GM18508 (cell line): ENCODE measurements around the gene PTEN.

Experiments
- ATAC-seq: cut with Tn5 transposase; IDR thresholded peaks from one replicate; pipeline ENCODE4 v1.9.1; 2021; ENCODE audit warnings: moderate number of reproducible peaks; ENCODE audit not compliant: insufficient read depth, unreplicated experiment

PTEN gene

DNA sequence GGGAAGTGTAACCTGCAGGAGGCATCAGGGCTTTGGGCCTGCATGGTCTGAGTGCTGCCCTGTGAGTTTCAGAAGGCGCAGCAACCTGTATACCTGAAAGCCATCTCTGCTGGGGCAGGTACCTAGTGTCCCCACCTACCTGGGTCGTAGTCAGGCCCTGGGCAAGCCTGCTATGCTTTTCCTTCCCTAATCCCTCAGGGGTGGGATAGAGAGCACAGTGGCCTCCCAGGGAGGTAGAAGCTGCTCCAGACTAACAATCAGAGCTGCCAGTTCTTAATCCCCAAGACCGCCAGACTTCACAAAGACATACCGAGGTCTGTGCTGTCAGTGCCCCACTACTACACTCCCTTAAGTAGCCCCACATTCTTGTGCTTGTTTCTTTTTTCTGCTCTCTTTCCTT is 52.0 kb downstream of the PTEN start:
- ATAC-seq, result no peak

DNA sequence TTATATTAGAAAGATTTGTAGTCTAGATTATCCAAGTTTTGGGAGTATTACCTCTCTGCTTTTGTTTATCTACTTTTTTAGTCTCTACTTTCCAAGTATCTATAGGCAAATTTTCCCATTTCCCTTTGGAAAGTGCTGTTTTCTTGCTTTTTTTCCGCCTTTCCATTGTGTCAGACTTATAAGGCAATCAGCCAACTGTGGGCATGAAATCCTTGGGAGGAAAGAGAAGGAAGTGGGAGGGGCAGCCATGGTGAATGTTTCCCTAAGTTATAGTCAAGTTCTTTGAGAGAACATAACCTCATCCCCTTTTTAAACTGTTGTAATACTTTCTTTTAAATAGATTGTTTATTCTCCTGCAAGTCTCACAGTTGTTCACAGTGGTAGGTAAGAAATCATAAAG is 52.6 kb downstream of the PTEN start:
- no peak for ATAC-seq

DNA sequence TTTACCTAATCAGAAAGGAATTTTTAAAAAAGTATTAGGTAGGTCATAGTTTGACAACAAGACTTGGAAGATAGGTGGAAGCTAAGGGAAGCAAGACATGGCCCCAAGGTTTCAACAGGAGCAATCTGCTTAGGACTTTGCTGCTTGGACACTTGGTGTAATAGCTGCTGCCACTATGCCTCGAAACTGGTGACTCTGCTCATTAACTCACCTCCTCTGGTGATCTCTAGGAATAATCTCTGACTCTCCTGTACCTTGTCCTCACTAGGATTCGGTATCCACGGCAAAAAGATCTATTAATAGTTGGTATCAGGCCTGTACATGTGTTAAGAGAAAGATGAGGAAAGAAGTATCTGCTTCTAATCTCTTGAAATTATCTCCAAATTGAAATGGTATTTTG is 53.1 kb downstream of the PTEN start:
- no peak for ATAC-seq

DNA sequence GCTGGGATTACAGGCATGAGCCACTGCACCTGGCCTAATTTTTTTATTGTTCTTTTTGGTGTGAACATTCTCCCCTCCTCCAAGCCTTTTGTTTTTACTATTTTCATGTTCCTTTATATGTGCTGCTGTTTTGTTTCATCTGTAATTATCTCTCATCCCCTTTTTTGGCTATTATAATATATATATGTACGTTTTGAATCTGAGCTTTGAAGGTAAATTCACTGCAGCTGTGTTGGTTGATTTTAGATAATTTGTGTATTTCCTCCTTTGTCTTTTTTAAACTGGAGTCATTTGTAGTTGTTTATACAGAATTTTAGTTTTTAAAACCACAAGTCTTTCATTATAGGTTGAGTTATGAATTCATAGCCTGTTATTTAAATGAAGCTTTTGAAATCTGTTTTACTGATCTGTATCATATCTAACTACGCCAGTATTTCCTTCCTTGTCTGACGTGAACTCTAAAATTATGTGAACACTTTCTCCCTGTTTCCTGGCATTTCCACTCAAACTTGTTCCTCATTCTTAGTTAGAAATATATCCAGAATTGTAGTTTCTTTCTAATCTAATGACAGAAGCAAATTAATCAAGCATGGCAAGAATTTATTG is 54.9 kb downstream of the PTEN start:
- ATAC-seq, result no peak

DNA sequence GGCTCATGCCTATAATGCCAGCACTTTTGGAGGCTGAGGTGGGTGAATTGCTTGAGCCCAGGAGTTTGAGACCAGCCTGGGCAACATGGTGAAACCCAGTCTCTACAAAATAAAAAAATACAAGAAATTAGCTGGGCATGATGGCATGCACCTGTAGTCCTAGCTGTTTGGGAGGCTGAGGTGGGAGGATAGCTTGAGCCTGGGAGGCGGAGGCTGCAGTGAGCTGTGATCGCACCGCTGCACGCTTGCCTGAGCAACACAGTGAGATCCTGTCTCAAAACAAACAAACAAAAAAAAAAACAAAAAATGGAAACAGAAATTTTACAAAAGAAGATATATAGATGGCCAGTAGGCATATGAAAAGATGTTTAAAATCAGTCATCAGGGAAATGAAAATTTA is 57.1 kb downstream of the PTEN start:
- no peak for ATAC-seq

DNA sequence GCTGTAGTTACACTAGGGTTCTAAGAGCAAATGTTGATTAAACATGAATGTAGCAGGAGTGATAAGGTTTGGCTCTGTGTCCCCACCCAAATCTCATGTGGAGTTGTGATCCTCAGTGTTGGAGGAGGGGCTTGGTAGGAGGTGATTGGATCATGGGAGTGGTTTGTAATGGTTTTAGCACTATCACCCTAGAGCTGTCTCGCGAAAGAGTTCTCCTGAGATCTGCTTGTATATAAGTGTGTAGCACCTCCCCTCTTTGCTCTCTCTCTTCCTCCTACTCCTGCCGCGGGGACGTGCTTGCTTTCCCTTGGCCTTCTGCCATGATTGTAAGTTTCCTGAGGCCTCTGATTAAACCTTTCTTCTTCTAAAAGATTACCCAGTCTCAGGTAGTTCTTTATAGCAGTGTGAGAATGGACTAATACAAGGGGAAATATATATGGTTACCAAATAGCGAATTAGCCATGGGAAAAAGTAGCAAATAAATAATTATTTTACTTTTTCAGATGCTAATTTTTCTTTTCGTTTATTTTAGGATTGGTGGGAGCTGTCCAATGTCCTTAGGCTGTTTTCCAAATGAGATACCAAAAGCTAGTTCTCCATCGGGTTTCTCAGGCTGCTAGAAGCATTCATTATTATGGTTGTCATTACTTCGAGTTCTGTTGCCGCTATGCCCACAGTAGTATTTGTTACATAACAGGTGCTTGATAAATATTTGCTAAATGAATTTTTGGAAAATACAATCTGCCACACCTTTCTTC is 58.7 kb downstream of the PTEN start:
- ATAC-seq, result no peak

DNA sequence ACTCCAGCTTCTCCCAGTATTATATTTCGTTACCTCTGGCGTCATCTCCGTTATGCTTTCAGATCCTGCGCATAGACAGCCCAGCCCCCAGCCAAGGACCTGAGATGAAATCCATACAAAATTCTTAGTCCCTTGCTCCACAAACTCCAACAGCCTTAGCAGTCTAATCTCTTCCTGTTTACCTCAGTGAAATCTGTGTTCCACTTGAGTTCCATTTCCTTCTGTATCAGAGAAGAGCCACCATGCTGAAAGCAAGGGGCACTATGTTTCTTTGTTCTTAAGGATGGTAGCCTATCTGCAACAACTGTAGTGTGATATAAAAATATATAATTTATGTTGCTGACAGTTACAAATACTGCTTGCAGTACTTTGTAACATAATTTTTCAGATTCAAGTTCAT is 59.8 kb downstream of the PTEN start:
- no peak for ATAC-seq

DNA sequence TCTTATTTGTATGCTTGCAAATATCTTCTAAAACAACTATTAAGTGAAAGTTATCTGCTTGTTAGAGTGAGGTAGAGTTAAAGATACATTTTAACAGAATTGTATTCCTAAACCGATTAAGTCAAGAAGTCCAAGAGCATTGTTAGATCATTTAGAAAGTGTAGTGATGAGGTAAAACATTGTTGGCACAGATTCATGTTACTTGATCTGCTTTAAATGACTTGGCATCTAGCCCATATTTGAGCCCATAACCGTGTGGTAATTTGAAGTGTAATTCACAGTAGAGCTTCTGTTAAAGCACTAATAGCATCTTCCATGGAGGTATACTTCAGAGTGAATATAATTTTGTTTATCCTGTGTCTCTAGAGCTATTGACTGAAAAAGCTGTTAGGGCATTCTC is 62.1 kb downstream of the PTEN start:
- ATAC-seq, result no peak

DNA sequence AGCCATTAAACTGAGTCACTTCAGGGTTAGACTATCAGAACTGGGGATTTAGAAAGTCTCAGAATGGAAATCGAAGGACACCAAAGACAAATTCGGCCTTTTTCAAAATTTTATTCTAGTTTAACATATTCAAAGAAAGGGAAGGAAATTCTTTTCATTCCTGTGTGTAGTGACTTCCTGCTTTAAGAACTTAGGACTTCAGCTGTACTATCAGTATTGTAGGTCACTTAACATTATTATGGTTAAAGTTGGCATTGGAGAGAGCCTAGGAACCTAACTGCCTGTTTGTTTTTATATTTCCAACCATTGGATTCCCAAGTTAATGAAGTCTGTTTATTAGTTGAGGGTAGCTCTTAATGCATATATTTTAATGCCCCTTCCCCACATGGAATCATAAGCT is 63.7 kb downstream of the PTEN start:
- ATAC-seq, result no peak

DNA sequence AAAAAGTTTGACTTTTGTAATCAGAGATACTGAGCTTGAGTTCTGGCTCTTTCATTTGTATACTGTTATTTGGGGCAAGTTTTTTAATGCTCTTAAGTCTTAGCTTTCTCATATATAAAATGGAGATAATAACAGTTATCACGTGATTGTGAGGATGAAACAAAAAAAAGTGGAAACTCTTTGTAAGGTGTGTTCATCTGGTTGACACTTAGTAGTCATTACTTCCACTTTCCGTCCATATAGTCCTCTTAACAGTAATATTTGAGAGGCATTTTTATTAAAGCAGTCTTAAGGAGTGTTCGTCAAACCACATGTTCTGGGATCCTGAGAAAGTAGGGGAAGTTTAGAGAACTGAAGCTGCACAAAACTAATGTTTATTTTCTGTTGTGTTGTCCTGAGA is 65.6 kb downstream of the PTEN start:
- no peak for ATAC-seq

DNA sequence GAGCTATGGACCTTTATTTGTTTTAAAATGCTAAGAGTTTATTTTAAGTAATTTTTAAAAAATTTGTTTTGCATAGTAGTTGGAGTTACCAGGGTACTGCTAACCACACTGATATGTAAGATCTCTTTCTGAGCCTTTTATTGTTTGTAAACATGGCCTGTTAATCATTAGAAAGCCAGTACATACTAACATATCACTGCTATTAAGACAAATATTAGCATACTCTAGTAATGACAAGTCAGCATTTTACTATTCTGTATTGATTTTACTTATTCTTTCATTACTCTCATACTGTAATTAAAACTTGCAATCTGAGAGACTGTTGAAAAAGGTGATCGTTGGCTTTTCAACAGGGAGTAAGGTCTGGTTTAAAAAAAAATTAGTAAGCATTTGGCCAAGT is 66.7 kb downstream of the PTEN start:
- no peak for ATAC-seq

DNA sequence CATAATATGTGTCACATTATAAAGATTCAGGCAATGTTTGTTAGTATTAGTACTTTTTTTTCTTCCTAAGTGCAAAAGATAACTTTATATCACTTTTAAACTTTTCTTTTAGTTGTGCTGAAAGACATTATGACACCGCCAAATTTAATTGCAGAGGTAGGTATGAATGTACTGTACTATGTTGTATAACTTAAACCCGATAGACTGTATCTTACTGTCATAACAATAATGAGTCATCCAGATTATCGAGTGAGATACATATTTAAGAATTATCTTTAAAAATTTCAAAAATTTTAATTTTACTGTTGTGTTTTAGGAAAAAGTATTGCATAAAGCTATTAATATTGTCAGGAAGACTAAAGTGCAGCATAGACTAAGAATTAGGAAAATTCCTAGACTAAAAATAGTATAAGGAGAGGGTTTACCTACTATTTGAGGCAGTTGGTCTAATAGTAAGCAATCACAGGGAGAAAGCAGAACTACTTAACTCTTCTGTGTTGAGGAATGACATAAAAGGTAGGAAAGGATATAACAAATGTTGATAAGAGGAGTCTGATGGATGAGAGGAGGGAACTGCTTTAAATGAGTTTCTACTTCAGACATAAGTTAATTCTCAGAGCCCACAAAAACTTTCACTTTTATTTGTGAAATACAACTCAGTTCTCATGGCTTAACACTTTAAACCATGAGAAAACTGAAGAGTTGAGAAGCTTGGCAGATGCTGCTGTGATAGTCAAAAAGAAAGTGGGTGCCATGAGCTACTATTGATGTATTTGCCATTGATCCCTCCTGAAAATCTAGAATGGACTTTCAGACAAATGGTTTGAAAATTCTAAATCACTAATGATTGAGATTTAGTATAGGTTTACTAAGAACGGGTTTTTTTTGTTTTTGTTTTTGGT is 67.8 kb downstream of the PTEN start:
- no peak for ATAC-seq

DNA sequence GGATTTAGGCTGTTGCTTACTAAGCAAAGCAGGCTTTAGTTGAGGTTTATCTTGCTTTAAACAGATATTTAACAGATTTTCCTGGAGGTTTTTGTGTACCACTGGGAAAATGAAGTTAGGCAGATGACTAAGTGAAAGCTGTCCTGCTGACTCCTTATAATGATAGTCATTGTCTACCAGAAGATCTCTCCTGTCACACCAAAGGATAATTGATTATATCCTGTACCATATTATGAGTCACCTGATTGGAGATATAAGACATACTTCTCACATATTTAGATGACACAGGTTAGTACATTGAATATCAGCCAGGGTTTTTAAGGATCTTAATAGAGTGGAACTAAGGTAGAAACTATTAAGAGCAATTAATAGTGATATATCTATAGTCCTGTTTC is 68.4 kb downstream of the PTEN start:
- ATAC-seq, result no peak

DNA sequence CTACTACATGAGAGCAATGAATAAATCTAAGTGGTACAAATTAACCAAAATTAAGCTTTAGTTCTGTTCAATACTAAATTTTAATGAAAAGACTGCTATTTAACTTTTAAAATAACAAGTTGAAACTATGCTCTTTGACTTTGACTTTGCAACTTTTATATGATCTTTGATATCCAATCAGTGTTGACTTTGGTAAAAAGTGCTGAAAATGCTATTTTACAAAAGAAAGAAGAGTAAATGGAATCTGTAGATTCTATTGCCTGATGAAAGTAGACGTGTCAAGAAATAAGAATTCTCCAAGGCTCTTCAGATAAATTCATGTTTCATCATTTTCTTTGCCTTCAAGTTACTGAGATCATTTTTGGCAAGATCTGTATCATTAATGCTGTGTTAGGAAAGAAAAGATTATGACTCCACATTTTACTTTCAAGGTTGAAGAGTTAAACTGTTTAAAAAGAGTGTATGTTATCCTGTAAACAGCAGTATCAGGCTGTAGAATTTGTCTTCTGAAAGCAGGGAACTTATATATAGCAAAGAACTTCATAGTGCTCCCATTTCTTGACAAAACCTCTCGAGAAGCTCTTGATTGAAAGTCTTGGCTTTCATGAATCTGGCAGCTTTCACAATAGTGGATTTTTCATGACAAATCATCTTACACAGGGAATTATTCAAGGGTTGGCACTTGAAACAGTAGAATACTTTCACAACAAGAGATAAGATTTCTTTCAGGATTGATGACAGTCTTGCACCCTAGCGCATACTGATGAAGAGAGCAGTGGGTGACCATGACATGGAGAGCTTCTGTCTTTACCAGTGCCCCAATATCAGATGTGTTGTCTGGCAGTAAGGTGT is 72.1 kb downstream of the PTEN start:
- ATAC-seq, result no peak

DNA sequence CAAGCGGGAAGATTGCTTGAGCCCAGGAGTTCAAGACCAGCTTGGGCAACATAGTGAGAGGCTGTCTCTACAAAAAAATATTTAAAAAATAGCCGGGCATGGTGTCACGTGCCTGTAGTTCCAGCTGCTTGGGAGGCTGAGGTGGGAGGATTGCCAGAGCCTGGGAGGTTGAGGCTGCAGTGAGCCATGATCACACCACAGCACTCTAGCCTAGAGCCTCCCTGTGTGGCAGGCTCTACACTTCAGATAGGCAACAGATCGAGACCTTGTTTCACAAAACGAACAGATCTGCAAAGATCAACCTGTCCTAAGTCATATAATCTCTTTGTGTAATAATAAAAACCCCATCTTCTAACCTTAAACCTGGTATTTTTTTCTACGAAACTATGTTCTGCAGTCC is 76.8 kb downstream of the PTEN start:
- ATAC-seq, result no peak

DNA sequence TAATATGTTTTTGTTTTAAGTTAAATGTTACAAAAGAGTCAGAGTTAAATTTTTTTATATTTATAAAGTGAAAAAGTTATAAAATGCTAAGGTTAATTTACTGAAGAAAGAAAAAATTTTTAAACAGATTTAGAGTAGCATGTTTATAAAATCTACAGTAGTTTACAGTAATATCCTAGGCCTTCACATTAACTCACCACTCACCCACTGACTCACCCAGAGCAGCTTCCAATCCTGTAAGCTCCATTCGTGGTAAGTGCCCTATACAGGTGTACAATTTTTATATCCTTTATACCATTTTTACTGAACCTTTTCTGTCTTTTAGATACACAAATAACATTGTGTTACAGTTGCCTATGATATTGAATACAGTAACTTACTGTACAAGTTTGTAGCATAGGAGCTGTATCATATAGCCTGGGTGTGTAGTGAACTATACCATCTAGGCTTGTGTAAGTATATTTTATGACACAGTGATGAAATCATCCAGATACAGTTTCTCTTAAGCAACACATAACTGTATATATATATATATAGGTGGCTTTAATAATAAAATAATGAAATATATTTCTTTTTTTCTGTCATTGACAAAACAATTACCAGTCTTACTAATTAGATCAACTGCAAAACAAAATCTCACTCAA is 79.6 kb downstream of the PTEN start:
- ATAC-seq, result no peak

DNA sequence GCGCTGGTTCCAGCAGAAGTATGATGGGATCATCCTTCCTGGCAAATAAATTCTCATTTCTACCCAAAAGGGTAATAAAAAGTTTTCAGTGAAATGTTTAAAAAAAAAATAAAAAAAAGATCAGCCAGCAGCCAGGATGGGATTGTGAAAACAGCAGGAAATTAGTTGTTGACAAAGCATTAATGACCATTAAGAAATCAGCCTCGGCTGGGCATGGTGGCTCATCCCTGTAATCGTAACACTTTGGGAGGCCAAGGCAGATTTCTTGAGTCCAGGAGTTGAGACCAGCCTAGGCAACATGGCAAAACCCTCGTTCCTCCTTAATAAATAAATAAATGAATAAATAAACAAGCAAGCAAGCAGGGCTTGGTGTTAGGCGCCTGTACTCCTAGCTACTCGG is 82.6 kb downstream of the PTEN start:
- no peak for ATAC-seq

DNA sequence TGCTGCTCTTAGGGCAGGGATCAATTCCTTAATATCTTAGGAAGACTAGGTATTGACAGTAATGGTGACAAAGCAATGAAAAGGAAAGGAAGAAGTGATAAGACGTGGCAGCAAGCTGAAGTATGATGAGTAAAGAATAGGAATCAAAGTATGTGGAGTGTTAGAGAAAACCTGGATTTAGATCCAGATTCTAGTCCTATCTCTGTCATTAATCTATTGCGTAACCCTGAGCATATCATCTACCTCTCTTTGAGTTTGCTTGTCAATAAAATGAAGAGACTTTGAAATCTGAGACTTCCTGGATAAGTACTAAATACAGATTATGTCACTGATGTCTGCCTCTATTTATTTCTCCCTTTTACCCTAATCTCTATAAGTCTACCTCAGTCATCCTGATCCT is 89.2 kb downstream of the PTEN start:
- no peak for ATAC-seq

DNA sequence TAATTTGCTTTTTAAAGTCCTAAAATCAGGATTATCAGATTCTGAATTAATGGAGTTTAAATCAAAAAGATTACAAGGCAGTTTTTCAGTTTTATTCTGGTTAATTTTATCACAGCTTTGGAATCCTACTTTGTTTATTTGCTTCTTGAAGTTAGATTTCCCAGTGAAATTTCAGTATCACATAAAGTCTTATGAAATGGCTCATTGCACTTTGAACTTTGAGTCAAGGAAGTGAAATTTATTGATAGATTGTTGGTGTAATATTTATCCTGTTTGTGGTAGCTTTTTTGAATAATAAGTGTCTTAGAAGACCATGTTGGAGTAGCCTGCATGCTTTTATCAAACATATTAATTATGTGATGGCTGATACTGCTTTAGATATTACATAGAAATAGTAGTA is 92.6 kb downstream of the PTEN start:
- no peak for ATAC-seq

DNA sequence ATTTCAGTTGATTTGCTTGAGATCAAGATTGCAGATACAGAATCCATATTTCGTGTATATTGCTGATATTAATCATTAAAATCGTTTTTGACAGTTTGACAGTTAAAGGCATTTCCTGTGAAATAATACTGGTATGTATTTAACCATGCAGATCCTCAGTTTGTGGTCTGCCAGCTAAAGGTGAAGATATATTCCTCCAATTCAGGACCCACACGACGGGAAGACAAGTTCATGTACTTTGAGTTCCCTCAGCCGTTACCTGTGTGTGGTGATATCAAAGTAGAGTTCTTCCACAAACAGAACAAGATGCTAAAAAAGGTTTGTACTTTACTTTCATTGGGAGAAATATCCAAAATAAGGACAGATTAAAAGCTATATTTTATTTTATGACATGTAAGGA is 94.3 kb downstream of the PTEN start:
- no peak for ATAC-seq
